NCI-H2107 (cell line): ENCODE data around the gene CCDC120.

Experiments used
- DNase-seq: peaks from one replicate; lab custom pipeline; 2025; lab: John Stamatoyannopoulos, UW

The CCDC120 gene, protein sequence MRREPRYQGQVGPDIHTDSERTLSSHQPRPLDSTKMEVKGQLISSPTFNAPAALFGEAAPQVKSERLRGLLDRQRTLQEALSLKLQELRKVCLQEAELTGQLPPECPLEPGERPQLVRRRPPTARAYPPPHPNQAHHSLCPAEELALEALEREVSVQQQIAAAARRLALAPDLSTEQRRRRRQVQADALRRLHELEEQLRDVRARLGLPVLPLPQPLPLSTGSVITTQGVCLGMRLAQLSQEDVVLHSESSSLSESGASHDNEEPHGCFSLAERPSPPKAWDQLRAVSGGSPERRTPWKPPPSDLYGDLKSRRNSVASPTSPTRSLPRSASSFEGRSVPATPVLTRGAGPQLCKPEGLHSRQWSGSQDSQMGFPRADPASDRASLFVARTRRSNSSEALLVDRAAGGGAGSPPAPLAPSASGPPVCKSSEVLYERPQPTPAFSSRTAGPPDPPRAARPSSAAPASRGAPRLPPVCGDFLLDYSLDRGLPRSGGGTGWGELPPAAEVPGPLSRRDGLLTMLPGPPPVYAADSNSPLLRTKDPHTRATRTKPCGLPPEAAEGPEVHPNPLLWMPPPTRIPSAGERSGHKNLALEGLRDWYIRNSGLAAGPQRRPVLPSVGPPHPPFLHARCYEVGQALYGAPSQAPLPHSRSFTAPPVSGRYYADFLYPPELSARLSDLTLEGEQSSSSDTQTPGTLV

DNA sequence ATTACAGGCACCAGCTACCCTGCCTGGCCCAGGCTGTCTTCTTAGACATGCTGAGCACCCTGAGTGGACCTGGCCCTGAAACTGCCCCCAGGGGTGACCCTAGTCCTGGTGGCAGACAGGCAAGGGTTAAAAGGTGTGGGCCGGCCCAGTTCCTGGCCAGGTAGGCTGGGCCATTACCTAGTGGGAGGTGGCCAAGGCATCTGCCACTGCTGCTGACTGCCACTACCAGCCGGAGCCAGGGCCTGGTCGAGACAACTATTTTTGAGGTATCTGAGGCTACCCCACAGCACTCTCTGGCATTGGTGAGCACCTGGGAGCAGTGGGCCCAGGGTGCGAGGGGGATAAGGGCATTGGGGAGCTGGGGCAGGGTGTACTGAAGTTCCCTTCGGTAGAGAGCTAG lies at the start of gene CCDC120:
TSS of gene CCDC120 (plus strand) at position 206 of the 400 bp plus-strand sequence. CDS start 3,043 bp downstream, outside the sequence.
- DNase-seq, result no peak

DNA sequence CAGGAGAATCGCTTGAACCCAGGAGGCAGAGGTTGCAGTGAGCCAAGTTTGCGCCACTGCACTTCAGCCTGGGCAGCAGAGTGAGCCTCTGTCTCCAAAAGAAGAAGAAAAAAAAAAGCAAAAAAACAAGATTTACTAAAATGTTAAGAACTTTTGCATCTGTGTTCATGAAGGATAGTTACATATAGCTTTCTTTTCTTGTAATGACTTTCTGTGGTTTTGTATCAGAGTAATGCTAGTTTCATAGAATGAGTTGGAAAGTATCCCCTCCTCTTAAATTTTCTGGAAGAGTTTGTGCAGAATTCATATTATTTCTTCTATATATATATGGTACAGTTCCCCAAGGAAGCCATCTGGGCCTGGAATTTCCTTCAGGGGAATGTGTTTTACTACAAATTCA lies 39.7 kb upstream of the CCDC120 start:
- no peak for DNase-seq

DNA sequence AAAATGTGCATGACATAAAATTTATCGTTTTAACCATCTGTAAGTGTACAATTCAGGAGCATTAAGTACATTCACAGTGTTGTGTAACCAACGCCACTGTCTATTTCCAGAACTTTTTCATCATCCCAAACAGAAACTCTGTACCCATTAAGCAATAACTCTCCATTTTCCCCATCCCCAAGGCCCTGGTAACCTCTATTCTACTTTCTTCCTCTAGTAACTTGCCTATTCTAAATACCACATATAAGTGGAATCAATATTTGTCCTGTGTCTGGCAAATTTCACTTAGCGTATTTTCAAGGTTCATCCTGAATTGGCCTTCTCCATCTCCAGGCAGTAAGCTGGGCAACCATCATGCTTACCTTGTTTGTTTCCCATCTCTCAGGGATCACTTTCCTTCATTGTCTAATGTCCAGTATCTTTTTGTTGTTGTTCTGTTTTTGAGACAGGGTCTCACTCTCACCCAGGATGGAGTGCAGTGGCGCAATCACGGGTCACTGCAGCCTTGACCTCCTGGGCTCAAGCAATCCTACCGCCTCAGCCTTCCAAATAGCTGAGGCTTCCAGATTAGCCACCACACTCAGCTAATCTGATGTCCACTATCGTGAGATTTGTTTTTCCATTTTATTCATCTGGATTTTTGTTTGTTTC lies 39.1 kb upstream of the CCDC120 start:
- DNase-seq, result no peak

DNA sequence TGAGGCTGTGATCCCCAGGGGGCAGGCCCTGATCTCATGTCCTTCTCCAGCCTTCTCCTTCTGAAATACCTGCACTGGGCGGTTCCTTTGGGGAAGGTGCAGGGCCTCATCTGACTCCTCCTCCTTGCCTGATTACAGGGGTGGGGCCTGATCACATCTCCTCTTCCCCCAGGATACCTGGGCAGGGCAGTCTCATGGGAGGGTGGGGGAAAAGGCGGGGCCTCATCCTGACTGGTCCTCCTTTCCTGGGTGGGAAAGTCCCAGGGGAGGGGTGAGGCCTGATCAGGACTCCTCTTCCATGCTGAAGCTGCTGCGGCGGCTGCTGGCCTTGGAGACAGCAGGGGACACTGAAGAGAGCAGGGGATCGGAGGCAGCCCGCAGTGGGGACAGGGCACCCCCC lies 28.9 kb upstream of the CCDC120 start:
- no peak for DNase-seq

DNA sequence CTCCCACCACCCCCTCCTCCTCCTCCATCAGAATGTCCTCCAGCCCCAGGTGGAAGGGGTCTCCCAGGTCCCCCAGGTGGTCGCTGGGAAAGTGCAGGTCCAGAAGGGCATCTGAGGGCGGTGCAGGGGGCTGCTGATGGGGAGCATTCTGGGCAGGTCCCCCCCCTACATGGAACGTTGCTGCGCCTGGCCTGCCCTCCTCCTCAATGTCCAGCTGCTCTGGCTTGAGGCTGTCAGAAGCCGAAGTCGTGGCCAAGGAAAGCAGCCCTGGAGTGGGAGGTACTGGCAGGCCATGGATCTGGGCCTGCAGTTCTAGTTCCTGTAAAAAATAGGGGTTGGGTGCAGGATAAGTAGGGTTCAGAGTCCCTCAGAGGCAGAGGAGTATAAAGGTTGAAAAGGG lies 28.5 kb upstream of the CCDC120 start:
- DNase-seq, result no peak

DNA sequence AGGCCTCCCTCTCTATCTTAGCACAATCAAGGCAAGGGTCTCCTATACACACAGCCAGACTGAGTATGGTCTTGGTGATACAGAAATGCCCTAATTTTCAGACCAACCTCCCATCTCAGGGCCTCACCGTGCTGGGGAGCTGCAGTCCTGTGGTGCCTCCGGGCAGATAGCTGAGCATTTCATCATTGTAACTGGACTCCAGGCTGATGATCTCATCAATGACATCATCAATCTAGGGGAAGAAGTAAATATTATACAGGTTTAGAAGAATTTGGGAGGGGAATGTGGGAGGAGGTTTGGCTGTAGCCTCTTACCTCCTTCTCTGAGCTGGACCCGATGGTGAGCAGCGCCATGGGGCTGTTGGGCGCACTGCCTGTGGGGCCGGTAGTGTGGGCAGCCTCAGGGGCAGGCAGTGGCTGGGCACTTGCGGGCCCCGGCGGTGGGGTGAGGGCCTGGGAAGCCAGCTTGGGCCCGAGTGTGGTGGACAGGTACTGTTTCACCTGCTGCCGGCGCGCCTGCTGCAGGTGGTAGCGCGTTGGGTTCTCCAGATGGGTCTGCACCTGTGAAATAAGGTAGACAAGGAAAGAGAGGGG lies 20.8 kb upstream of the CCDC120 start:
- no peak for DNase-seq

DNA sequence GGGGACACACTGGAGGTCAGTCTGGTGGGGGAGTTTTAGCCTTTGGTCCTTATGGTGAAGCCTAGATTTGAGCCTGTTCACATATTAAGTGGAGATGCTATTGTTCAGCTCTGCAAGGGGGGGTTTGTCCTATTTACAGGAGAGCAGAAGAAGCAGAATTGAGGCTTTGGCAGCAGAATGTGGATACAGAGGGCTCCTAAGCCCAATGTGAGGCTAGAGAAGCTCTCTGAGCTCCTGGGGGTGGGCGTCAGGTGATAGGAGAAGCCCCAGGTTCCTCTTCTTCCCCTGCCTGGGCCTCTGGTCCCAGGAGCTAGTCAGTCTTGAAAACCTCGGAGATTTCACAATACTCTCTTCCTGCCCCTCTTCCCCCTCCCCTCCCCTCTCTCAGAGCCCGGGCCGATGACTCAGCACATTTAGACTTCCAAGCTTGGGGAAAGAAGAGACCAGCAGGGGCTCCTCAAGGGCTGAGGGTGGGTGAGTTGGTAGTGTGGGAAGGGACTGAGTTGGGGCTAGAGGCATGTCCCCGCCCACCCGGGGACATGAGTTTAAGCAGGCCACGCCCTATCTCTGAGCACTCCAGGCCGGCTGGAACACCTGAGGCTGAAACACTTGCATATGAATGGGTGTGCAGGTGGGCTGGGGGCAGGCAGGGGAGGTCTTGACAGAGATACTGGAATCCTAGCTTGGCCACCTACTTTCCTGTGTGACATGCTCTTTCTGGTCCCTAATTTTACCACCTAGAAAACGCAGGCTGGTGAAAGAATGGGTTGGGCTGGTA lies 19.0 kb upstream of the CCDC120 start:
- peak; percentile 66 for DNase-seq

DNA sequence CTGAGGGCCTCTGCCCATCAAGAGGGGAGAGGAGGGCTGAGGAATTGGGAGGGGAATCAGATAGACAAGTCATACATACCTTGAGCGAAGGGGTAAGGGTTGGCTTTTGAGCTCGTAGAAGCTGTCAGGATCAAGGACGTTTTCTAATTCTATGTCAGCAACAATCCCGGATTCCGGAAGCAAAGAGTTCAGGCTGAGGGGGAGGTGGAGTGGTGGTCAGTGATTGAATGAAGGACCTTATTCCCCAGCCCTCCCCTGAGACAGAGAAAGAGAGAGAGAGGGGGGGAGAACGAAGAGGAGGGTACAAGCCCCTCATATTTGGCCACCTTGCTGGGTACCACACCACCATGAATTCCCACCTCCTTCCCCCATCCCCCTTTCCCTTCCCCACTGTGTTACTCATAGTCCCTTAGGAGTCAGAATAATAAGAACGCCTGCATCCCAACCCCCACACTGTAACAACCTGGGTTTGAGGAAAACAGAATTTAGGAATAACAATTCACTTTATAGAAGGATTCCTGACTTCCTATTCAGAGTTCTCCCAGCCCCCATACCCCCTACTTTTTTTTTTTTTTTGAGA lies 18.3 kb upstream of the CCDC120 start:
- DNase-seq, result no peak

DNA sequence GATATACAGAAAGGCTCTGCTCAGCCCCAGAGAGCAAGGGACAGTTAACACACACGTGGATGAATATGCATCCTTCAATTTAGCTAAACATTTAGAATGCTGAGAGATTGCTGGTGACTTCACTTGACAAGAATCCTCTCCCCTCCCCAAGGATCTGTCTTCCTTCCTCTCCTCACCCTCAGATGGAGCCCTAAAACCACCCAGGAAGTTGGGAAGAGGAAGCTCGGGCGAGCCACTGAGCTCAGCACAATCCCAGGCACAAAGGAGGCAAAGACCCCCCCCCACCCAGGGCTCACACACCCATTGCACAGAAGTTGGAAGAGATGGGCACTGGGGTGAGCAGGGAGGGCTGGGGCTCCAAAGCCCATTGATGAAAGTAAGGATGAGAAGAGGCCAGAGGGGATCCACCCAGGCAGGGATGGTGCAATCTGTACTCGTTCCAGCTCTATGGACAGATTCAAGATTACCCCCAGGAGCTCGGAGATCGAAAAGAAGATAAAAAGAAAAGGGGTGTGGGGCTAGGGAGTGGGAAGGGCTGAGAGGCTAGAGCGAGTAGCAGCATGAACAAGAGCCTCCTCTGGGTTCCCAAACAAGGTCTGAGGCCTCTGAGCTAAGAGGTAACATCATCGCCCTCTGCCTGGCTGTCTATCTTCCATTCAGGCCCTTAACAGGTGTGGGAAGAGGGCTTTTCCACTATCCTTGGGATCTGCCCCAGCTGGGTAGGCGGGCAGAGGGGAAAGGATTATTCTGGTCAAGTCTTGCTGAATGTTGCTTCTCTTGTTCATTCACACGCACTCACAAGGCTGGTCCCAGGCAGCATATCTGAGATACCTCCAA lies 16.8 kb upstream of the CCDC120 start:
- DNase-seq, result no peak

DNA sequence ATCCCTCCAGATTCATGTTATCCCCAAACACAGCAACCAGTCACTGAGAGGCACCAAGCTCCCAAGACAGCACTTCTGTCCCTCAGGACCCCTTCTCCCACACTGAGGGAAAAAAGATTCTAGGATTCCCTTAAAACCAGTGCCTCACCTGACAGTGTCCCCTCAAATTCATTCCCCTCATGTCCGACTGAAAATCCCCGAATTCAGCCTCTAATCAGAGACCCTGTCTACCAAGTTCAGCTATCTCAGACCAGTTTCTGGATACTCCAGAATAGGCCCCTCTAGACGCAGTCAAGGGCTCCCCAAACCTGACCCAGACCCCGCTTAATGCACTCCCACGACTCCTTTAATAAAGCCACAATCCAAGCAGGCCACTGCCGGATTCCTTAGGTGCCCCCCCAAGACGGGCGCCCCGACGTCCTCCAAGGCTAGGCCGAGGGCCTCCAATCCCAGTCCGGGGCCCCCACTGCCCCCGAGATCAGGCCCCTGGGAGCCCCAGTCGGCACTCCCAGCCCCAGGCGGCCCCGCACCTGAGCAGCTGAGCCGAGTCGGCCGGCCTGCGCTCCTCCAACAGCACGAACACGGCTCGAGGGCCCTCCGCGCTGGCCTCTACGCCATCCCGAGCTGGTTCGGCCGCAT lies 16.1 kb upstream of the CCDC120 start:
- no peak for DNase-seq

DNA sequence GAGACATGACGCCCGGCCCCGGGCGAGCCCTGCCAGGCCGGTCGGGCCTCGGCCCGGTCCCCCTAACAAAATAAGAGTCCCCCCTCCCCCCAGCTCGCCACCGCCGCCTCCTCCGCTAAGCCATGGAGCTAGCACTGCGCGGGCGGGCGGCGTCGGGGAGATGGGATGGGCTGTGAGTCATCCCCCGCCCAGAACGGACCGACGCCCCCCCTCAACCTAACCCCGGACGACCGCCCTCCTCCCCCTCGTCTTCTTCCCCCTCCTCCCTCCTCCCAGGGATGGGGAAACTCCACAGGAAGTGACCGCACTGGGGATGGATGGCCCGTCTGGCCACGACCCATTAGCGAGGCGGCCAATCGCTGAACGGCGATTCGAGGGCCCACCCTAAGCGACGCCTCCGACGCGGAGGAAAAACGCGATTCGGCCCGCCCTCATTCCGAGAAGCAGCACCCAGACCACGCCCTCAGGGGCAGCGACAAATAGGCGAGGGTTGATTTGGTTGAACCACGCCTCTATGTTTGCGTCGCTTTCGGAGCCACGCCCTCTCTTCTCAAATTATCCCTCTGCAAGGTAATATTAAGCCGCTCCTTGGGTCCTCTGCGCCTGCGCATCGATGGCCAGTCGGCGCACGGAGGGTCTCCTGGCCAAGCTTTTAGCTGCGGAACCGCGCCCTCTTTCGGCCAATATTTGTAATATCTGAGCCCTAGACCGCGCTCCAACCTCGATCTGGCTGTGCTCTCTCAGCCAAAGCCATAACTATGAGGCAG lies 15.4 kb upstream of the CCDC120 start, which contains the start of gene TFE3:
TSS of gene TFE3 (minus strand) at position 138 of the 767 bp plus-strand sequence. CDS start at position 7, 131 bp downstream.
- DNase-seq, result peak; percentile 97

DNA sequence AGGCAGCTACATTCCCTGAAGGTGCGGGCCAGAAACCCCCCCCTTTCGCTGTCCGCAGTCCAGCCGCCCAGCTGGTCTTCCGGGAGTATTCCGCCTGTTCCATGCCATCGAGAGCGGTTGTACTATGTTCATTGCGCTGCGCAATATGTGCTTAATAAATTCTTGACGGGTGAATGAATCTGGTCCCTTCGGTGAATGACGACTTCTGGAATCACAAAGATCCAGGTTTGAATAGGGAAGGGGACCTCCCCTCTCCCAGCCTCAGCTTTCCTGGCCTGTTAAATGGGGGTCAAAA lies 14.9 kb upstream of the CCDC120 start:
- DNase-seq, result no peak

DNA sequence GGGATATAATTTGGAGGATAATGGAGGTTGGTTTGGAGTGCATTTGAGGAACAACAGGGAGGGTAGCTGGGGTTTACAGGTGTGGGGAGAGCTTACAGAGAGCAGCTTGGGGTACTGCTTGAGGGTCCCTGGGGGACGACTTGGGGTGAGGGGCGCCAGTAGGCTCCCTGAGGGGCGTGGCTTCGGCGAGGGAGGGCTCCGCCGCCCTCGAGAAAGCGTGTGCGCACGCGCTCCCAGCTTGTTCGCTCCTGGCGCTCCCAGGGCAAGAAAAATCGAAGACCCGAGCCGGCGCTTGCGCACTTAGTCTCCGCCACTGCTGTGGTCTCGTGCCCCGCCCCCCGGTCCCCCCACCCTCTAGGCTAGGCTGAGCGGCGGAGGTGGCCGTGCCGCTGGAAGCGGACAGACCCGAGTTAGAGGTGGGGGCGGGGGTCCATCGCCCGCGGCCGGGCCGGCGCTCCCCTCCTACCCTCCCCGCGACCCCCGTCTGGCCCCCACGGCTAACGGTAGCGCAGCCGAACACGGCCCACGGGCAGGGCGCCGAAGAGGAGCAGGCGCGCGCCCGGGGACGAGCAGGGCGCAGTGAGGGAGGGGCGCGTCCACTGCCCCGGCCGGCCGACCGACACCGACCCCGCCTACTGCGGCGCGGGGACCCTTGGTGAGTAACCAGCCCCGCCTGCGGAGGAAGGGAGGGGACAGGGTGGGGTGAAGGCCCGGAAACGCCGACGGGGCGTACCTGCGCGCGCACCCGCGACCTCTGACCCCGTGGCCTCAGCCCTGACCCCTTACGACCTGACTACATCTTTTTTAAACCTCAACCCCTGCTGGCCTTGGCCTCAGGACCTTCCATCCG lies 5.4 kb upstream of the CCDC120 start:
- peak; percentile 46 for DNase-seq

DNA sequence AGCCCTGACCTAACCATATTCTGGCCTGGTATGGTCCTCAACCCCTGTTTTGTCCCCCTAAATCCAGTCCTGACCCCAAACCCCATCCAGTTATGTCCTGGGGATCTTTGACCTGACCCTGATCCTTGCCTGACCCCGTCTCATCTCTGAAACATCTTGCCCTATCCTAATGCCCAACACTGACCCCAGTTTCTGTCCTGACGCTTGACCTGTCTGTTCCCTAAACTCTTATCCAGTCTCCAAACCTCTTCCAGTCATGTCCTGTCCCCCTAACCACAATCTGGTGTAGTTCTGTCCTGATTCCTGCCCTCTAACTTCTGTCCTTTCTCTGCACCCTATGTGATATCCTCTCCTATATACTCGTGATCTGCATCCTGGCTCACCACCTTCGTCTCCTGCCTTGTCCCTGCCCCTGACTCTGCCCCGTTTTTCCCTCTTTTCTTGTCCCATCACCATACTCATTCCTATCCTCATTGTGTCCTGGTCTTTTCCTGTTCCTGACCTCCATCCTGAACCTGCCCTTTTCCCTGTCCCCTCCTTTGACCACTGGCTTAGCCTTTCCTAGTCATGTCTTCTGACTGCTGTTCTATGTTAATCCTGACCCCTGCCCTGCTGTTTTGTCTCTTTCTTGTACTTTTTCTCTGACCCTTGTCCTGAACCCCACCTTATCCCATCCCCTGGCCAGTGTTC lies 4.6 kb upstream of the CCDC120 start:
- no peak for DNase-seq

DNA sequence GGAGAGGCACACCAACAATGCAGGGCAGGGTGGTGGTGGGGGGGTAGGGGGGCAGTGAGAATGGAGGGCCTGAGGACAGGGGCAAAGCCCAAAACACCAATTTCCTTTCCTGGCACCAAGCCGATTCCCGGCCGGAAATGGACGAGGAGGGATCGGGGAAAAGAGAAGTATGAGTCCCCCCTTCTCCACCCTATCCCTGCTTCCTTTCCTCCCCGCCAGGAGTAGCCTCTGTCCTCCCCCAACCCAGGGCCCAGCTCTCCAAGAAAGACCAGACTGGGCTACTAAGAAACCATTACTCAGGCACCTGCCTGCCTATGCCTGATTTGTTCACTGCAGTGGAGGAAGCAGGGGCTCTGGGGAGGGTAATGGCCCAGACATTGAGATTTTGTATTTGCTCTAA lies 402 bp downstream of the CCDC120 start:
- no peak for DNase-seq

DNA sequence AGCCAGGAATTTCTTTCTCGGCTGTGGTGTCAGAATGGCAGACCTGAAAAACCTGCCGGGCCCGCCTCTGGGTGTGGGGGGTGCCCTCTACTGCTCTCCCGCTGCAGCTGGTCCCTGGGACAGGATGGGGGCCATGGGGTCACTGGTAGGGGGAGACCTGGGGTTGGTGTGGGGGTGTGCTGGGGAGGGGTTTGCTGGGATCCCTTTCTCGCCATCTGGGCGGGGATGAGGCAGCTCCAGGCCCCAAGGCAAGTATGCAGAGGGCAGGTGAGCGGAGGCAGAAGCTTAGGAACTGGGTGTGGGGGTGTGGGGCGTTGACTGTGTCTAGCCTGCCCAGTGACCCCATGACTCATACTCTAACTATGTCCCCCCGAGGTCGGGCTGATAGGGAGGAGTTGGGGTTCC lies 884 bp downstream of the CCDC120 start:
- DNase-seq, result no peak

DNA sequence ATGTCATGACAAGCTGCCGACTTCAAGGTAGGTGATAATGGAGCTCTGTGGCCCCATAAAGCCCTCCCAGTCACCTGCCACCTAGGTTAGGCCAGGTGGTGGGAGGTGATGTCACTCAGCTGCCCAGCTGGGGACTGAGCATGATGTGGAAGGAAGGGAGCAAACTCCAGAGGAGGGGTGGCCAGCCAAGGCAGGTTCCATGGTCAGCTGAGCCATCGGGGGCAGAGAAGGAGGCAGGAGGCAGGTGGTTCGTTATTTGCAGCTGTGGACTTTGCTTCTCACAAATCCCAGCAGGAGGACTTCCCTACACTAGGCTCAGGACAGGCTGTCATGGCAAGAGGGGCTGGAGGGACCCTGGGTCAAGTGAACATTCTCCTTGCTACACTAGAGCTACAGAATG lies 2.1 kb downstream of the CCDC120 start:
- no peak for DNase-seq

DNA sequence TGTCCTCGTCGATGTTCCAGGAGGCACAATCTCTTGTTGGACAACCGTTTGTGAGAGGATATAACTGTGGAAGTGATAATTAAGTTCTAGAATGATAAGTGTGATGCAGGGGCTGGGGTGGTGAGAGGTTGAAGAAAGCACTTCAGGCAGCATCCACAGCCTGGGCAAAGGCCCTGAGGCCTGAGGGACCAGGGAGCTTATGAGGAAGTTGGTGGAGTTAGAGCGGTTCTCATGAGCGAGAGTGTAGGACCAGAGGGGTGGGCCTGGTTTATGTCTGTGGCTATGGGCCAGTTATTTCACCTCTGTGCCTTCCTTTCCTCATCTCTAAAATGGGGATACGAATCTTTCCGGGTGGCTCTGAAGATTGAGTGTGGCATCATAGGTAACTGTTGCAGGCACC lies 2.7 kb downstream of the CCDC120 start:
- no peak for DNase-seq
